HG03159 (cell line): ENCODE results near the gene PHACTR3.

Experiments
- ATAC-seq: cut with Tn5 transposase; IDR thresholded peaks from one replicate; pipeline ENCODE4 v1.9.1; 2021; ENCODE audit warnings: mild to moderate bottlenecking, moderate library complexity; ENCODE audit not compliant: unreplicated experiment

Gene PHACTR3

DNA sequence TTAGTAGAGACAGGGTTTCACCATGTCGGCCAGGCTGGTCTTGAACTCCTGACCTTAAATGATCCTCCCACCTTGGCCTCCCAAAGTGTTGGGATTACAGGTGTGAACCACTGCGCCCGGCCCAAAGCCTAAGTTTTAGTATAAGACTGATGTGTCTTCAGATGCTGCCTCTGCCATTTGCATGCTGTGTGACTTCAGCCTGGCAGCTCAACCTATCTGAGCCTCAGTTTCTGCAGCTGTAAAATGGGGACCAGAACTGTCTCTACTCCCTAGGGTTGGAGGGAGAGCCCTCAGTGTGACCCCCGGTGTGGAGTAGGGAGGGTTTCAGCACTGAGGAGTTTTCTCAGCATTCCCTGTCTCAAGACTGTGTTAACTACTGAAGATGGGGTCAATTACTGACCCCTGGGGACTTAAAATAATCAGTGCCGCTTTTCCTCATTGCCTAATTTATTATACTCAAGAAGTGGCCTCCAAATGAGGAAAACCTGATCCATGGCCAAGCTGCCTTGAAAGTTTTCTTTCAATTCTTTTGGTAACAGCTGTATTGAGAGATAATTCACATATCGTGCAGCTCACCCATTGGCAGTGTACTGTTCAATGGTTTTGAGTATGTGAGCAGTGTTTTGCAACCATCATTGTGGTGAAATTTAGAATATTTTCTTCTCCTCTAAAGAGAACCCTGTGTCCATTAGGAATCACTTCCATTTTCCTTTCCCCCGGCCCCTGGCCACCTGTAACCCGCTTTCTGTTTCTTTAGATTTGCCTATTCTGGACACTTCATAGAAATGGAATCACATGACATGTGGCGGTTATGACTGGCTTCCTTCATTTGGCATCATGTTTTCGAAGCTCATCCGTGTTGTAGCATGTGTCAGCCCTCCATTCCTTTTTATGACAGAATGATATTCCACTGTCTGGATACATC, 64.8 kb downstream of the PHACTR3 start:
- ATAC-seq, result no peak

DNA sequence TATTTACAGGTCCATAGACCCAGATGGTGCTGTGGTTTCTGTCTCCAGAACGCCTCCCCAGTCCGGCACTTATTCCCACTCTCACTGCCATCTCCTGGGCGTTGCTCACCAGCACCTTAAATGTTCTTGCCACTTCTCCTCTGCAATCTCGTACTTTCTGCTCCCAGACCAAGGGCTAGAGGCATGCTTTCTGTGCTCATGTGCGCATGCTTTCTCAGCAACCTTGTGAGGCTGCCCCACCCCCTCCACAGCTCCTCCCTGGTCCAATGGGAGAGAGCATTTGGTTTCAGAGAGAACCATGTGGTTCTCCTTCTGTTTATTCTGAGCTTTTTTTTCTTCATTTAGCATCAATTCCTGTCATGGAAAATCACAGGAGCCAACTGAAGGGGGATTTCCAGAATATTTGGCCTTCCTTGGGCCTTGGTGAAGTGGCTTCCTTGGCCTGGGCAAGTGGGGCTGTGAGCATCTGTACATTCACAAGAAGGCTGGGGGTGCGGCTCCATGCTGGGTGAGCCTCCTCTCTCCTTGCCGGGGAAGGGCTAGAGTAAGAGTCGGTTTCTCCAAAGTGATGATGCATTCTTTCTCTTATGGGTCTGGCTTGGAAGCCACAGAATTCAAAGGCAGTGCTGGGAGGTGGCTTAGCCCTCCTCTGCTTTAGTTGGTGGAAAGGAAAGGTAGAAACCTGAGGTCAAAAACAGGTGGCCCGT, 66.6 kb downstream of the PHACTR3 start:
- no peak for ATAC-seq

DNA sequence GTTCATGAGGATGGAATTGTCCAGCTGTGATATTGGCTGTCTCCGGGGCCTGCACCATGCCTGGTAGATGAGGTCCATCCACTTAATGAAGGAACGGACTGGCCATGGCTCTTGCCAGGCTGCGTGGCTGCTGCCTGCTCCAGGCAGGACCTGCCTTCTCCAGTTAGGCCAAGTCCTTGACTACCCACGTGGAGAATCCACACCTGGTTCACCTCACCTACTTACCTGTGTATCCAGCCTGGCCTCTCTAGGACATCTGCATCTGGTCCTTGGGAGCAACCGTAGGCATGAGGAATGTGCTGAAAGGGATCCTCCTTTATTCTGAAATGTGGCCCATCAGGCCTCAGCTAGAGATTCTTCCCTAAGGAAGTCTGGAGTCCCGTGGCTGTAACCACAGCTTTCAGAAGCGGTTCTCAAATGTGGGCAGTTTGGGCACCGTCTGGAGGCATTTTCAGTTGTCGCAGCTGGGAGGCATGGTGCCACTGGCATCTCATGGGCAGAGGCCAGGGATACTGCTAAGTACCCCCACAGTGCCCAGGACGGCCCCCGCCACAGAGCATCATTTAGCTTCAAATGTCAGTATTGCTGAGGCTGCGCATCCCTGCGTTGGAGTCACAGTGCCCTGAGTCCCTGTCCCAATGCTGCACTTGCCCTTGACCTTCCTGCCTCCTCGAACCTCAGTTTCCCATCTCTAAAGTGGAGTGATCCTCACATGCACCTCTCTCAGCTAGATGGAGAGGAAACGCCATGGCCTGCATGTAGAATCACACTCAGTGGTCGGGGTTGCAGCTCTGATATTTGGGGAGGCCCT, 67.5 kb downstream of the PHACTR3 start:
- no peak for ATAC-seq

DNA sequence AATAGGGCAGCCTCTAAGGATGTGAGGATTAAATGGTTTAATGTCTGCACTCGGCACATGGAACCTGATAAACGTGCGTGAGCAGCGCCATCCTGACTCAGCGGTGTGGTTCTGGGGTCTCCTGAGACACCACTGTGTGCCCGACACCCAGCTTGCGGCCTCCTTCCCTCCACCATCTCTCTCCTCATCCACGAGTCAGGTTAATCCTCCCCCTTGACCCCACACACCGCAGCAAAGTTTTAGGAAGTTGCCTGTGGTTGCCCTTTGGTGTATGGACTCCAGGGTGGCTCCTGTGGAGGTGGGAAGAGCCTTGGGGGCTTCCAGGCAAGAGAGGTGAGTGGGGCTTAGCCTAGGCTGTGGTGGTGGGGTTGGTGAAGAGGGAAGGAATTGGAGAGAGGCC, 68.2 kb downstream of the PHACTR3 start:
- ATAC-seq, result no peak

DNA sequence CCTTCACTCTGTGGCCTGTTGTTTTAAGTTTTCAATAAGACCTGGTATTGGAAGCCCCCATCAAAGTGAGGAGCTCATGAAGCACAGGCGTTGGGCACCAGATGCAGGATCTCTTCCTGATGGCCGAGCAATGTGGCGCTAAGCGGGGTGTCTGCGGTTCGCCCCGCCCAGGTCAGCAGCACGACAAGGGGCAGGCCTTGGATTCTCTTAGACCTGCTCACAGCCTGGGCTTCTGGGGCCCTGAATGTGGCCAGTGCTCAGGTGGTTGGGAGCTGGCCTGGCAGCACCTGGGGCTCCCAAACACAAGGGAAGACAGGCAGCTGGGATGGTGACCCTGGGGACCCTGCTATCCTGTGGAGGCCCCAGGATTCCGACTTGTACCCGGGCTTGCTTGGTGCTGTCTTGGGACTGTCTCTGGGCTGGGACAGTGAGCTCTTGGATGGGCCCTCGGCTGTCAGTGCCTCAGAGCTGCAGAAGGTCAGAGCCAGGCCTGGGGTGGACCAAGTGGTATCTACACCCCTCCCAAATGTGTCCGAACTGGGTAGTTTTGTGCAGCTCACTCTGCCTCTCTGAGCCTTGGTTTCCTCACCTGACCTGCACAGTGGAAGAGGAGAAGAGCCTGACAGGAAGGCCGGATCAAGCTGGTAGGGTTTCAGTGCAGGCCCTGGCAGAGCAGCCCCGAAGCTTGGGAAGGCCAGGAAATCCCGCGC, 69.1 kb downstream of the PHACTR3 start:
- ATAC-seq, result no peak

DNA sequence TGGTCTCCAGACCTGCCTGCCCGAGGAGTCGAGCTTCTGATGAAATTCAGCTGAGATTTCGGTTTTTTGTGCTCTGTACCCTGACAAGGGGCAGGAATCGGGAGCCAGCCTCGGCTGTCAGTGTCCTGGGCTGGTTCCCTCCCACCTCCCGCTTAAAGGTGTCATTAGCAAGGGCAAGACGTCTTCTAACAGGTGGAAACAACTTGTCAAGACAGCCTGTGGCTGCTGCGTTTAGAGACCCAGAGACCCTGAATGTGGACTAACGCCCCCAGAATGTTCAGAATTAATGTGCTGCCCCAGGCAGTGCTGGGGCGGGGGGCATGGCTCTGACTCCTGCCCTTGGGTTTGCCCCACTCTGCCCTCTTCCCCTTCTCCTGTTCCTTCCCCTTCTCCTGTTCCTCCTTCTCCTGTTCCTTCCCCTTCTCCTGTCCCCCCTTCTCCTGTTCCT, 69.7 kb downstream of the PHACTR3 start:
- ATAC-seq, result no peak

DNA sequence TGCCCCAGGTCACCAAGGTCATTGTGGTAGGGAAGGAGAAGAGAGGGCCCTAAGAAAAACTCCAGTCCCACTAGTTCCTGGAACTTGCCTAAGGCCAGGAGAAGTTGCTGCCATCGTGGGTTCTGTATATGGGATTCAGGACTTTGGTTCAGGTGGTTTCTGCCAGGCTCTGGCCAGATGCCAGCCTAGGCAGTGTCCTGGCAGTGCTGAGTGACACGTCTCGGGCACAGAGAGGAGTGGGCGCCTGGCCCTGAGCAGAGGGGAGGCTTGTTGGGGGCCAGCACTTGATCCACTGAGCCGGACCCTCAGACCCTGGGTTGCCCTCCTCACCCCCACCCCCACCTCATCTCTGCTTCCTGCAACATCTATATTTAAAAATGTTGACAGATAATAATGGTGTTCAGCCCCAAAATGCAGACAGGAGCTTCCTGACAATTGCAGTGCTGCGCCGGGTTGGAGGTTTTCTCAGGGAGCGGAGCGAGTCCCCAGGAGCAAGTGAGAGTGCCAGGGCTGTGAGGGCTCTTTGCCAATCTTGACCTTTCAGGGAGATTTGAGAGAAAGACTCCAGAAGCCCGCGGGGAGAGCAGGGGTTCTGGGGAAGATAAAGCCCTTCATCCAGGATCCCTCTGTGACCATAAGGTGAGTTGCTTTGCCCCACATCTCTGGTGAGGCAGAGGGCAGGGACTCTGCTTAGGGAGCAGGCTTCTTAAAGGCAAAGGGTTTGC, 71.9 kb downstream of the PHACTR3 start:
- ATAC-seq, result no peak

DNA sequence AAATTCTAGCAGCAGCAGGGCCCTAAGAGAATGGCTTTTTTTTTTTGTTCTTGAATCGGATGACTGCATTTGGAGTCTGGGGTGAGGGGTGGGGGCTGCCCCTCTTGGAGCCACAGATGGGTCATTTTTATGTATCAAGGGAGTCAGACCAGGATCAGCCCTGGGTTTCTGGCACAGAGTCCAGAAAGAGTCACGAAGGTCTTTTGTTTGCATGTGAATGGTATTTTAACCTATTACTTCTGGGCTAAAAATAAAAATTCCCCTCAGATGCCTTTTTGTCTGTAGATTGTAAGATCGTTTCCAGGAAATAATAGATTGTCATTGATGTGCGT, 72.5 kb downstream of the PHACTR3 start:
- ATAC-seq, result no peak

DNA sequence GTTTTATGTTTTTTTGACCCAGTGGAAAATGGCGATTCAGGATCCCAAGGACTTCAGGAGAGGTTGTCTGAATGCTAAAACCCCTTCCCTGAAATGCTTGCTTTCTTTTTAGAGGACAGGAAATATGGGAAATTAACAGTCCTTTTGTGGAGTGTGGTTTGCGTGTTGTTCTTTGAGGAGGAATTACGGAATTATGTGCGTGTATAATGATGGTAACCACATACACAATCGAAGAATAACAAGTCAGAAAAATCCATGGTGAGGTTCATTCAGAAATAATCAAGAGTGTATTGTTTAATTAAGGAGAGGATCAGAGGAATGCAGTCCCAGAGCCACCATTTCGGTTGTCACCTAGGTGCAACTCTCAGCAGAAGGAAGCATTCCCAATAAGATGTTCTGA, 73.2 kb downstream of the PHACTR3 start:
- no peak for ATAC-seq

DNA sequence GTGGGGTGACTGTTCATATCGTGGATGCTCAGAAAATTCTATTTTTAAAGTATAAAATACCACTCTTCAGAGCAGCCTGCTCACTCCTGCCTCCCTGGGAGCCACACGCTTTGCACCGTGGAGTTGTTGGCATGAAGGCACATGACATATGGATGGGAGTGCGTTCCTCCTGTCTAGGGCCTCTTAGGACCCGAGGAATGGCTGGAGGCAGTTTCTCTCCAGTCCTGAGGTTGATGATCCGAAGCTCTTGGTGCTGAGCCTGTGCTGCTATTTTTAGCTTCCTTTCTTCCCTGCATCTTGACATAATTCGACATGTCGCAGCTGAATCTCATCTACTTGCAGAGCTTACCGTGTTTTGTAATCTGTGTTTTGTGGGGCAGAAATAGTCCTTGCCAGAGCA, 73.9 kb downstream of the PHACTR3 start:
- ATAC-seq, result no peak

DNA sequence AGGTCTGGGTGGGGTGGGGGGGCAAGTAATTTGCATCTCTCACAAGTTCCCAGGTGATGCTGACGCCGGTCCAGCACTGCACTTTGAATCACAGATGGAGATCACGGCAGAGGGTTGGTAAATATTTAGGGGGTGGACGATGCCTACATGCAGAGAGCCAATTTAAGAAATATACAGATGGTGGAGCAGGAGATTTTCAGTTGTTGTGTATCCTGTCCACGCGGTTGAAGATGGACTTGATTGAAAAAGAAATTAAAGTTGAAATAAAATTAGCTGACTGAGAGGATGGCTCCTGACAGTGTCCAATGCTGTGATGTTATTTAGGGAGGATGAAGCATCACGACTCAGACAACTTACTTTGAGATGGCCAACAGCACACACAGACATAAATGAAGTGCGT, 74.6 kb downstream of the PHACTR3 start:
- no peak for ATAC-seq

DNA sequence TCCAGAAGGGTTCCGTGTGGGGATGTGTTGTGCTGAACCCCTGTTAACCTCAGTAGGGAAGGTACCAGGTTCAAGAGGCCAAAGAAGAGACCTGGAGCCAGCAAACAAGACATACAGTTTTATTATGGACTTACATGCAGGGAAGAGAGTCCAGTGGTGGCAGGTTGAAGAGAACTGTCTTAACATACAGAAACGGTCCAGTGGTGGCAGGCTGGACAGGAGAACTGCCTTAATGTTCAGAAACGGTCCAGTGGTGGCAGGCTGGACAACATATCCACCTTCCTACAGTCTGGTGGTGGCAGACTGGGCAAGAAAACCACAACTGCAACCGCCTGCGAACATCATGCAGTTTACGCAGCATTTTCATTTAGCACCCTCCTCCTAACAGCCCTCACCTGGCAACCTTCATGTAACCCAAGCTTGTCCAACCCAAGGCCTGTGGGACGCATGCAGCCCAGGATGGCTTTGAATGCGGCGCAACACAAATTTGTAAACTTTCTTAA, 75.9 kb downstream of the PHACTR3 start:
- no peak for ATAC-seq

DNA sequence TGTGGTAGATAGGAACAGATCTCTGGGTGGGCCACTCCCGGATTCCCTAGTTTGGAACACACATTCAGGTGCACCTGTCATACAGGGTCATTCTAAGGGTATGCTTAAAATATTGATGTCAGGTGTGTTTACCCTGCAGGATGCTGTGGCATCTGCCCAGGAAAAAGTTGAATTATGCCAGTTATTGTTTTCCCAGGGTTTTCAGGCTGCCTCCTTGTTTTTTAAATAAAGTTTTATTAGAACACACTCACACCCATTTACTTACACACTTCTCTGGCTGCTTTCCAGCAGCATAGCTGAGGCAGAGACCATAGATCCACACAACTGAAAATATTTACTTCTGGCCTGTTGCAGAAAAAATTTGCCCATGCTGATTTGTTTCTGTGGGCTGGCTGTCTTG, 76.5 kb downstream of the PHACTR3 start:
- ATAC-seq, result no peak

DNA sequence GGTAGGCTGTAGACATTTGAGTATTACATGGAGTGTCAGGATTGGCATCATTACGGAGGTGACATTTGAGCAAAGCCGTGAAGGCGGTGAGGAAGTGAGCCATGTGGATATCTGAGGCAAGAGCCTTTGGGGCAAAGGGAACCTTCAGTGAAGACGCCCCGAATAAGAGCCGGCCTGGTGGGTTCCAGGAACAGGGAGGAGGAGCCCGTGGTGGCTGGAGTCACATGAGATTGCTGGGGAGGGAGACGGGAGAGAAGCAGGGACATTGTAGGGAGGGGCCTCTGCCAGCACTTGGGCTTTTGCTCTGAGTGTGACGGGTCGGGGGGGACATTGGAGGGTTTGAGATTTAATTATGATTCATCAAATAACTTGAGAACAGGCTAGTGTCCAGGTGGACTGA, 78.3 kb downstream of the PHACTR3 start:
- ATAC-seq, result no peak

DNA sequence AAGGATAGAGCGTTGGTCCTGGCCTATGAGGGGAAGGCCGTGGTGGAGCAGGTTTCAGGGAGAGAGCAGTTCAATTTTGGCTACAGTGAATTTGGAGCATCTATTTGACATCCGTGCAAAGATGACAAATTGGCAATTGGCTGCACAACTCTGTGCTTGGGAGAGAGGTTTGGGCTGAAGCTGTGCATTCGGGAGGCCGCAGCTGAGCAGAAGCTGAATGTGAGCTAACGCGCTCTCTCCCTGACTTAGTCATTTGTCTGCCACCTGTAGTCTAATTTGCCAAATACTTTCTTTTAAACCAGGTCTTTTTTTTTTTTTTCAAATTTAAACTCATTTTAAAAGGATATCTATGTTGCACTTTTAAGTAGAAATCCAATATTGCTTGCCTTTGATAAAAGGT, 78.8 kb downstream of the PHACTR3 start:
- no peak for ATAC-seq

DNA sequence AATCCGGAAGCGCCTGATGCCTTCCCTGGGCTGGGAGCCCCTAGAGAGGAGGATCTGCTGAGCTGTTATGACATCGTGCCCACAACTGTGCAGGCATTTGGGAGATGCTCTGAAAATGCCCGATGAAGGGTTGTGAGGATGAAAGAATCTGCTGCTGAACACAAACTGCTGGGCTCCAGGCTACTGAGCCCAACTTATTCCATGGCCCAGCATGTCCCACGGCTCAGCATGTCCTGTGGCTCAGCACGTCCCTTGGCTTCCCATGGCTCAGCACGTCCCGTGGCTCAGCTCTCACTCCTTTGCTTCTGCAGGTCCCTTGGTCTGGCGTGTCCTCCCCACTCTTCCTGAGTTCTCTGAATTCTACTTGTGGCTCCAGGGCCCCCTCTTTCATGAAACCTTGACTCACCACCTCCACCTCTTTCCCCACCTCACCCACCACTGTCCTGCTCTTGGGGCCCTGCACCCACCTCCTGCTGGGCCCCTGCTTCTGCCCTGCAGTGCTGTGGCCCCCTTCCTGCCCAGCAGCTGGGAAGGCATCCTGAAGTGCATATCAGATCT, 80.4 kb downstream of the PHACTR3 start:
- ATAC-seq, result no peak

DNA sequence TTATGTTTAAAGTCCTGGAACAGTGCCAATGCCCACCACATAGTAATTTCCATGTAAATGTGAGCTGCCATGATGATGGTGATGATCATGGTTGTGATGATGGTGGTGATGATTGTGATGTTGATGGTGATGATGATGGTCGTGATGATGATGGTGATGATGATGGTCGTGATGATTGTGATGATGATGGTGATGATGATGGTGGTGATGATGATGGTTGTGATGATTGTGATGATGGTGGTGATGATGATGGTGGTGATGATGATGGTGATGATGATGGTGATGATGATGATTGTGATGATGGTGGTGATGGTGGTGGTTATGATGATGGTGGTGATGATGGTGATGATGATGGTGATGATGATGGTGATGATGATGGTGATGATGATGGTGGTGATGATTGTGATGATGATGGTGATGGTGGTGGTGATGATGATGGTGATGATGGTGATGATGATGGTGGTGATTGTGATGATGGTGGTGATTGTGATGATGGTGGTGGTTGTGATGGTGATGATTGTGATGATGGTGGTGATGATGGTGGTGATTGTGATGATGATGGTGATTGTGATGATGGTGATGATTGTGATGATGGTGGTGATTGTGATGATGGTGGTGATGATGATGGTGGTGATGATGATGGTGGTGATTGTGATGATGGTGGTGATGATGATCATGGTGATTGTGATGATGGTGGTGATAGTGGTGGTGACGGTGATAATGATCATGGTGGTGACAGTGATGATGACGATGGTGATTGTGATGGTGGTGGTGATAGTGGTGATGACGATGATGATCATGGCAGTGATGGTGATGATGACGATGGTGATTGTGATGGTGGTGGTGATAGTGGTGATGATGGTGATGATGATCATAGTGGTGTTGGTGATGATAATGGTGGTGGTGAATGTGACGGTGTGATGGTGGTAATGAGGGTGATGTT, 82.3 kb downstream of the PHACTR3 start:
- ATAC-seq, result no peak

DNA sequence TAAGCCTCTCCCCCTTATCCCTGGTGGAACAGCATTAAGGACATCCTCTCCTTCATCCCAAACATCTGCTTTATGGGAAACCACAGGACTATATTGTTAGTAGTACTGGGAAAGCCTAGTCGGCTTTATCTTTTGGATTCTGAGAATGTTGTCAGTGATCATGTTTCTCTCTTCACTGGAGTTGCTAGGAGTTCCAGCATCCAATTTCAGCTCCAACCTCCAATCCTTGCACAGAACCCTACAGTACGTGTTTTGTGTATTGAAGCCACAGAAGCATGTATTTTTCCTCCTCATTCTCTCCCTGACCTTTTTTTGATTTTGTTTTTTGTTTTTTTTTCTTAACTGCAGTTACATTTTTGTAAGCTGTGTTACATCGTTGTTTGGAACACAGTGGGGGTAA, 84.0 kb downstream of the PHACTR3 start:
- no peak for ATAC-seq

DNA sequence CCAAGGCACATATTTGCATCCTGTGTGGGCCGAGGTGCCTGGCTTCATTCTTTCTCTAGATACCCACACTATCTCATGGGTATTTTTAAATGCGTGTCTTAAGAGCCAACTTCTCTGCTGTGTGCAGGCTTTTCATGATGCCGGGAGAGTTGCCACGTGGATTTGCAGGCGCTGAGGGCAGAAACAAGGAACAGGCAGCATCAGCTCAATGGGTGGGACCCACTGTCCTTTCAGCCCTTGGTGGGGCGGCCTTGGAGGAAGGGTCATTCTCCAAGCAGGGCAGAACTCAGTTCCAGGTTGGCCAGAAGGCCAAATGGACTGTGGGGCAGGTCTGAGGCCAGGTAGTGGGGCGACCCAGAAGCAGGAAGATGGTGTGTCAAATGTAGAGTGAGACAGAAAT, 84.7 kb downstream of the PHACTR3 start:
- no peak for ATAC-seq
